Measurements from ENCODE around the gene RFTN1. TPM values are rescaled to one million over a fixed set of nuclear protein-coding genes. Genes with fewer than 3 reads are reported as not detected.

RFTN1 gene
- total RNA-seq, 2 experiments from 2014 or later = 81.8 to 152 TPM

DNA sequence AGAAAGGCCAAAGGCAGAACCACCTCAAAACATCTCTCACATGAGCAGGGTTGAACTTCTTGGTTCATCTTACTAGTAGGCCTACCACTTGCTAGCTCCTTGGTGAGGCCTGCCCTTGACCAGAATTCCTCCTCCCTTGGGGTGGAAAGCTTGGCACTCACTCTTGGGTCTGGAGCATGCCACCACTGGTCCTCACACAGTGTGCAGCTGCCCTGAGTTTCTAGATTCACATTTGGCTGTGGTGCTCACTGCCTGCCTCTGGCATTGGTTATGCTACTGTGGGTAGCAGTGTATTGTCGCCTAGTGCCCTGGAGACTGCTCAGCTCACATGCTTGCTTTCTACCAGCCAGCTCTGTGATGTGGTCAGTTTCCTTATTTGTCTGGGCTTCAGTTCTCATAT, 224.8 kb downstream of the RFTN1 start:
- intact Hi-C loops (cut with micrococcal nuclease; ENCODE audit: unreplicated experiment) = no loop called here
- H3K4me2 ChIP-seq (ENCODE audit: low read length) = no peak overlapping the region
- peaks cover 72% of the 10 kb centered on the region for H3K36me3 ChIP-seq (ENCODE audit: insufficient read depth, low read length)
- ChIA-PET CTCF (ENCODE audit: unreplicated experiment) (interaction anchor here (1.0 kb wide), 1 partner anchor 280 kb away, joined by 3 read pairs; no protein-coding TSS in a partner anchor), POLR2A (interaction anchor here (1.1 to 1.2 kb wide), 2 partner anchors 228 to 308 kb away, joined by 3 read pairs; no protein-coding TSS in a partner anchor)
- no peak overlapping the region for H3K4me3 ChIP-seq (ENCODE audit: low read depth, low read length, poor library complexity, severe bottlenecking)
- no TSS peak for BruUV-seq (replicated peaks)
- no peak for DNase-seq (ENCODE audit: low spot score)
- H3K27ac ChIP-seq (ENCODE audit: low read depth, low read length, poor library complexity, severe bottlenecking) = no peak overlapping the region
- H3K9me3 ChIP-seq (ENCODE audit: low read length) = peaks cover 20% of the 10 kb centered on the region; the same call in 1 of the 2 replicates
- TF ChIP-seq EZH2phosphoT487 (IDR thresholded peaks at IDR 0.05; ENCODE audit: borderline replicate concordance, low read depth, low read length) = no peak
- TF ChIP-seq, protein P1, sequence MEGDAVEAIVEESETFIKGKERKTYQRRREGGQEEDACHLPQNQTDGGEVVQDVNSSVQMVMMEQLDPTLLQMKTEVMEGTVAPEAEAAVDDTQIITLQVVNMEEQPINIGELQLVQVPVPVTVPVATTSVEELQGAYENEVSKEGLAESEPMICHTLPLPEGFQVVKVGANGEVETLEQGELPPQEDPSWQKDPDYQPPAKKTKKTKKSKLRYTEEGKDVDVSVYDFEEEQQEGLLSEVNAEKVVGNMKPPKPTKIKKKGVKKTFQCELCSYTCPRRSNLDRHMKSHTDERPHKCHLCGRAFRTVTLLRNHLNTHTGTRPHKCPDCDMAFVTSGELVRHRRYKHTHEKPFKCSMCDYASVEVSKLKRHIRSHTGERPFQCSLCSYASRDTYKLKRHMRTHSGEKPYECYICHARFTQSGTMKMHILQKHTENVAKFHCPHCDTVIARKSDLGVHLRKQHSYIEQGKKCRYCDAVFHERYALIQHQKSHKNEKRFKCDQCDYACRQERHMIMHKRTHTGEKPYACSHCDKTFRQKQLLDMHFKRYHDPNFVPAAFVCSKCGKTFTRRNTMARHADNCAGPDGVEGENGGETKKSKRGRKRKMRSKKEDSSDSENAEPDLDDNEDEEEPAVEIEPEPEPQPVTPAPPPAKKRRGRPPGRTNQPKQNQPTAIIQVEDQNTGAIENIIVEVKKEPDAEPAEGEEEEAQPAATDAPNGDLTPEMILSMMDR (conservative IDR thresholded peaks at IDR 0.05; ENCODE audit: low read length) = no peak
- no peaks in the 10 kb centered on the region; the same call in 1 of the 2 replicates for H3K79me2 ChIP-seq (ENCODE audit: insufficient read depth, low read depth, low read length)
- no peaks in the 10 kb centered on the region for H4K20me1 ChIP-seq (ENCODE audit: insufficient read depth, low read length)
- no peak overlapping the region for H2AFZ ChIP-seq (ENCODE audit: low read length)
- no peaks in the 10 kb centered on the region for H3K9me2 ChIP-seq (ENCODE audit: insufficient read depth, low read length)
- H3K4me1 ChIP-seq (ENCODE audit: insufficient read depth, low read length, poor library complexity, severe bottlenecking) = peaks cover 22% of the 10 kb centered on the region

DNA sequence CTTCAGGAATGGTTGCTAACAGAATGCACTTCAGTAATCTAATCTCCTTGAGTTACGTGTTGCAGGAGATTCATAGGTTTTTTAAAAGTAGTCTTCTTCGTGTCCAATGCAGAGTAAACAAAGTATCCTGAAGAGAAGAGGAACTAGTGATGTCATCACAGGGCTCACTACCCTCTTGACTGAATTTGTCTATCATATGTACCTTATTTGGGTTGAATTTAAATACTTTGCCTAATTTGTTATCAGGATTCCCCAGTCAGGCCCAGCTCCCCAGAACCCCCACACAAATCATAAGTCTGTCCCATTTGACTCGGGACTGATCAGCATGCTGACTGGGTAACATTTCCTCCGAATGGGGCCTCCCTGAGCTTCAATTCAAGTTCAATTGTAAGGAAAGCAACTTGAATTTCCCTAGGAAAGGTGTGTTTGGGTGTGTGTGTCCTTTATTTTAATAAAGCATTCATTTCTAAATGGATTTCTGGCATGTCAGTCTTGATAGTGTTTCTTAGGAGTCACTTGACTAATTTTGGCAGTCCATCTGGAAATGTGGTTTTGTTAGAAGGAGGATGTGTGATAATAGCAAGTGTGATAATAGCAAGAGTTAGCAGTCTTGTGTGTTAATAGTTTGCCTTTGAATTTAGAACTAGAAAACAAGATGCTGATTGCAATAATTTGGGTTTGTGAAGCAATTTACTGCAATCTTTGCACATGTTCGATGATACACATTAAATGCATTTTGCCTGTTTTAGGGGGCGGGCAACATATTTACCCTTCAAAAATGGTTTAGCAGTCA, 226.6 kb downstream of the RFTN1 start:
- no peak for TF ChIP-seq EZH2phosphoT487 (IDR thresholded peaks at IDR 0.05; ENCODE audit: borderline replicate concordance, low read depth, low read length)
- TF ChIP-seq, protein P1 (conservative IDR thresholded peaks at IDR 0.05; ENCODE audit: low read length) = no peak
- Histone ChIP-seq H3K9me3 (ENCODE audit: low read length) (peaks cover 8% of the 10 kb centered on the region; the same call in 1 of the 2 replicates), H3K79me2 (ENCODE audit: insufficient read depth, low read depth, low read length) (no peaks in the 10 kb centered on the region), H3K4me3 (ENCODE audit: low read depth, low read length, poor library complexity, severe bottlenecking) (no peak overlapping the region), H3K4me2 (ENCODE audit: low read length) (no peak overlapping the region), H4K20me1 (ENCODE audit: insufficient read depth, low read length) (no peaks in the 10 kb centered on the region), H2AFZ (ENCODE audit: low read length) (no peak overlapping the region), H3K9me2 (ENCODE audit: insufficient read depth, low read length) (no peaks in the 10 kb centered on the region), H3K36me3 (ENCODE audit: insufficient read depth, low read length) (peaks cover 73% of the 10 kb centered on the region), H3K27ac (ENCODE audit: low read depth, low read length, poor library complexity, severe bottlenecking) (no peak overlapping the region), H3K4me1 (ENCODE audit: insufficient read depth, low read length, poor library complexity, severe bottlenecking) (peaks cover 22% of the 10 kb centered on the region)
- ChIA-PET POLR2A (interaction anchor here (0.6 to 1.6 kb wide), 2 partner anchors 12 to 23 kb away, joined by 3 read pairs; no protein-coding TSS in a partner anchor), CTCF (ENCODE audit: unreplicated experiment) (no interaction called here)
- intact Hi-C loops (cut with micrococcal nuclease; ENCODE audit: unreplicated experiment) = no loop called here
- DNase-seq (ENCODE audit: low spot score) = no peak
- no TSS peak for BruUV-seq (replicated peaks)

- Histone ChIP-seq H2AFZ (ENCODE audit: low read length) (no peak overlapping the region), H4K20me1 (ENCODE audit: insufficient read depth, low read length) (no peaks in the 10 kb centered on the region), H3K4me1 (ENCODE audit: insufficient read depth, low read length, poor library complexity, severe bottlenecking) (peaks cover 17% of the 10 kb centered on the region), H3K9me3 (ENCODE audit: low read length) (peaks cover 2% of the 10 kb centered on the region; the same call in 1 of the 2 replicates), H3K9me2 (ENCODE audit: insufficient read depth, low read length) (no peaks in the 10 kb centered on the region), H3K79me2 (ENCODE audit: insufficient read depth, low read depth, low read length) (no peaks in the 10 kb centered on the region), H3K4me3 (ENCODE audit: low read depth, low read length, poor library complexity, severe bottlenecking) (no peak overlapping the region), H3K36me3 (ENCODE audit: insufficient read depth, low read length) (peaks cover 70% of the 10 kb centered on the region), H3K4me2 (ENCODE audit: low read length) (no peak overlapping the region), H3K27ac (ENCODE audit: low read depth, low read length, poor library complexity, severe bottlenecking) (no peak overlapping the region)
- no TSS peak for BruUV-seq (replicated peaks)
- ChIA-PET POLR2A (interaction anchor here (0.5 to 1.6 kb wide), 2 partner anchors 11 to 144 kb away, joined by 3 read pairs; no protein-coding TSS in a partner anchor), CTCF (ENCODE audit: unreplicated experiment) (no interaction called here)
- no peak for DNase-seq (ENCODE audit: low spot score)
- TF ChIP-seq, protein P1 (conservative IDR thresholded peaks at IDR 0.05; ENCODE audit: low read length) = no peak
- TF ChIP-seq EZH2phosphoT487 (IDR thresholded peaks at IDR 0.05; ENCODE audit: borderline replicate concordance, low read depth, low read length) = no peak
- intact Hi-C loops (cut with micrococcal nuclease; ENCODE audit: unreplicated experiment) = no loop called here
Measured at GRCh38 chr3:16286161-16286560, 227.3 kb downstream of the RFTN1 start.

All from OCI-LY7 (cell line).